Glutamatergic neuron (in vitro differentiated cells): ENCODE measurements around the gene PSMD1. TPM values are rescaled to one million over a fixed set of nuclear protein-coding genes. Genes with fewer than 3 reads are reported as not detected.

ENCODE experiments used
- DNase-seq: peaks from one replicate; pipeline ENCODE4 v3.0.0; 2022
- H3K27ac Mint-ChIP-seq: one replicate; pipeline ENCODE4 v1.8.0; 2020; ENCODE audit warnings: mild to moderate bottlenecking, mixed read lengths, inconsistent platforms; ENCODE audit not compliant: unreplicated experiment
- H3K27me3 Mint-ChIP-seq: one replicate; pipeline ENCODE4 v1.8.0; 2020; ENCODE audit warnings: mild to moderate bottlenecking, moderate library complexity, mixed read lengths, inconsistent platforms; ENCODE audit not compliant: unreplicated experiment
- H3K36me3 Mint-ChIP-seq: one replicate; pipeline ENCODE4 v1.8.0; 2020; ENCODE audit warnings: mild to moderate bottlenecking, mixed read lengths, inconsistent platforms; ENCODE audit not compliant: unreplicated experiment
- H3K4me1 Mint-ChIP-seq: one replicate; pipeline ENCODE4 v1.8.0; 2020; ENCODE audit warnings: mild to moderate bottlenecking, low read depth, mixed read lengths, inconsistent platforms; ENCODE audit not compliant: unreplicated experiment
- H3K4me3 Mint-ChIP-seq: one replicate; pipeline ENCODE4 v1.8.0; 2020; ENCODE audit warnings: mild to moderate bottlenecking, mixed read lengths, inconsistent platforms; ENCODE audit not compliant: unreplicated experiment
- H3K9me3 Mint-ChIP-seq: one replicate; pipeline ENCODE4 v1.8.0; 2020; ENCODE audit warnings: mild to moderate bottlenecking, moderate library complexity, mixed read lengths, inconsistent platforms; ENCODE audit not compliant: unreplicated experiment
- CTCF ChIP-seq: fragments of 200-600 bp; sonication (generic); IDR thresholded peaks from one replicate; pipeline ENCODE4 v1.5.0; 2021; ENCODE audit not compliant: partially characterized antibody, unreplicated experiment
- total RNA-seq: library from RNA; stranded (reverse); fragmentation: NEBNext Ultra II Directional; extraction: Animal tissue kit (Norgen Biotek cat#: 25700); gene quantifications from one replicate; pipeline ENCODE4 v1.2.1, GENCODE V29; 2021; ENCODE audit not compliant: unreplicated experiment

Gene PSMD1
- total RNA-seq, 1 donor from 2014 or later: 126 TPM

GRCh38 chr2:231197706-231198290 is 141.1 kb downstream of the PSMD1 start:
- Mint-ChIP-seq H3K27me3 (peaks cover 4% of the 10 kb centered on the region), H3K4me1 (peaks cover 10% of the 10 kb centered on the region), H3K4me3 (peak overlapping the region; percentile 97), H3K36me3 (no peaks in the 10 kb centered on the region), H3K27ac (no peak overlapping the region), H3K9me3 (peaks cover 4% of the 10 kb centered on the region)
- TF ChIP-seq CTCF: no peak
- no peak for DNase-seq

GRCh38 chr2:231198291-231199173 is 141.9 kb downstream of the PSMD1 start, which contains the start of gene ARMC9:
Gene ARMC9 (plus strand): TSS chr2:231198631. CDS start chr2:231206239, 7,608 bp downstream.
- peak; percentile 88 for DNase-seq
- Mint-ChIP-seq H3K4me3 (peak within 1 kb of the TSS; percentile 97), H3K27me3 (peaks cover 4% of the 10 kb centered on the region), H3K36me3 (no peaks in the 10 kb centered on the region), H3K4me1 (peaks cover 10% of the 10 kb centered on the region), H3K9me3 (peaks cover 4% of the 10 kb centered on the region), H3K27ac (peak within 1 kb of the TSS; percentile 59)
- no peak for TF ChIP-seq CTCF

- no peaks in the 10 kb centered on the region for H3K36me3 Mint-ChIP-seq
- peak overlapping the region; percentile 95 for H3K4me3 Mint-ChIP-seq
- no peak for TF ChIP-seq CTCF
- H3K27ac Mint-ChIP-seq: peak overlapping the region; percentile 59
- peaks cover 10% of the 10 kb centered on the region for H3K4me1 Mint-ChIP-seq
- no peak for DNase-seq
- peaks cover 4% of the 10 kb centered on the region for H3K9me3 Mint-ChIP-seq
- H3K27me3 Mint-ChIP-seq: peaks cover 4% of the 10 kb centered on the region
Observed at GRCh38 chr2:231199219-231199618, 142.6 kb downstream of the PSMD1 start.

- DNase-seq: no peak
- H3K27ac Mint-ChIP-seq: no peak overlapping the region
- no peaks in the 10 kb centered on the region for H3K36me3 Mint-ChIP-seq
- H3K9me3 Mint-ChIP-seq: peaks cover 4% of the 10 kb centered on the region
- peaks cover 10% of the 10 kb centered on the region for H3K4me1 Mint-ChIP-seq
- H3K27me3 Mint-ChIP-seq: peaks cover 4% of the 10 kb centered on the region
- H3K4me3 Mint-ChIP-seq: no peak overlapping the region
- no peak for TF ChIP-seq CTCF
Observed at GRCh38 chr2:231200805-231201474, 144.3 kb downstream of the PSMD1 start.
